Effector memory CD8-positive, alpha-beta T cell (primary cell): ENCODE data around the gene KRI1.
A peak's percentile ranks its signal among the peaks of the same experiment; 100 is the strongest.

Source experiments
- ATAC-seq: fragments of 150-1000 bp; cut with Tn5 transposase; replicated peaks from 2 replicates; pipeline ENCODE4 v1.10.0; 2021; ENCODE audit warnings: mild to moderate bottlenecking, moderate library complexity
- DNase-seq, 3 experiments: peaks; one replicate each; pipeline ENCODE4 v3.0.0; 2021
- H3K27ac Mint-ChIP-seq, 2 donors: one replicate each; pipeline ENCODE4 v1.8.0; 2022; ENCODE audit warnings: mild to moderate bottlenecking in 2 of 2, mixed read lengths in 2 of 2, moderate library complexity in 2 of 2
- H3K27me3 Mint-ChIP-seq, 2 donors: one replicate each; pipeline ENCODE4 v1.8.0; 2022; ENCODE audit warnings: mixed read lengths in 2 of 2
- H3K36me3 Mint-ChIP-seq: one replicate; pipeline ENCODE4 v1.8.0; 2022; ENCODE audit warnings: mild to moderate bottlenecking, moderate library complexity, mixed read lengths; ENCODE audit not compliant: insufficient read depth
- H3K4me1 Mint-ChIP-seq, 2 donors: one replicate each; pipeline ENCODE4 v1.8.0; 2022; ENCODE audit warnings: low read depth in 2 of 2, mixed read lengths in 2 of 2
- H3K4me3 Mint-ChIP-seq, 2 donors: one replicate each; pipeline ENCODE4 v1.8.0; 2022; ENCODE audit warnings: mild to moderate bottlenecking in 2 of 2, mixed read lengths in 2 of 2, moderate library complexity in 2 of 2
- H3K9me3 Mint-ChIP-seq, 2 donors: one replicate each; pipeline ENCODE4 v1.8.0; 2022; ENCODE audit warnings: mixed read lengths in 2 of 2

The KRI1 gene

DNA sequence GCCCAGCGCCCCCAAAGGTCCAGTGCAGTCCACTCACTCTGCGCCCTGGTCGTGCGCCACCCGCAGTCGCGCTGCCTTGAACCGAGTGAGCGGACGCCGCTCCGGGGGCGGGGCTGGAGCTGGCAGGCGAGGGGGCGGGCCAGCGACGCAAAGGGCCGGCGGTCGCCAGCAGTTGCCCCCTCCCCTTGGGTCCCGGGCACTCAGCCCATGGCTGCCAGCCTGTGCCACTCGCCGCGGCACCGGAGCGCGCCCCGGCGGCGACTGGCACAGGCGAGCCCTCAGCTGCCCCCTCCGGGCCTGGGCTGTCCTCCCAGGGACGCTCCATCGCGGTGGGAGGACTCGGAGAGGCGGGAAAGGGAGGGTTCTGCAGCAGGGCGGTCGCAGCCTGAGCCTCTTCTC, 48.5 kb downstream of the KRI1 start, which contains the start of gene S1PR5:
Gene S1PR5, minus strand, starts transcription at position 87 of the 399 bp plus-strand sequence. CDS start 2,436 bp downstream, outside the sequence.
- H3K36me3 Mint-ChIP-seq, result peaks cover 78% of the 10 kb centered on the region
- H3K27me3 Mint-ChIP-seq, result peaks cover 0 to 9% of the 10 kb centered on the region in 2 donors
- no peaks in the 10 kb centered on the region for H3K9me3 Mint-ChIP-seq
- DNase-seq (peak in 2 of 3 experiments; percentile 39 to 44), ATAC-seq (peak; percentile 9)
- peak within 1 kb of the TSS; percentile 97 to 98 for H3K4me3 Mint-ChIP-seq
- H3K4me1 Mint-ChIP-seq, result peaks cover 54 to 63% of the 10 kb centered on the region in 2 donors
- peak within 1 kb of the TSS; percentile 89 to 98 for H3K27ac Mint-ChIP-seq

DNA sequence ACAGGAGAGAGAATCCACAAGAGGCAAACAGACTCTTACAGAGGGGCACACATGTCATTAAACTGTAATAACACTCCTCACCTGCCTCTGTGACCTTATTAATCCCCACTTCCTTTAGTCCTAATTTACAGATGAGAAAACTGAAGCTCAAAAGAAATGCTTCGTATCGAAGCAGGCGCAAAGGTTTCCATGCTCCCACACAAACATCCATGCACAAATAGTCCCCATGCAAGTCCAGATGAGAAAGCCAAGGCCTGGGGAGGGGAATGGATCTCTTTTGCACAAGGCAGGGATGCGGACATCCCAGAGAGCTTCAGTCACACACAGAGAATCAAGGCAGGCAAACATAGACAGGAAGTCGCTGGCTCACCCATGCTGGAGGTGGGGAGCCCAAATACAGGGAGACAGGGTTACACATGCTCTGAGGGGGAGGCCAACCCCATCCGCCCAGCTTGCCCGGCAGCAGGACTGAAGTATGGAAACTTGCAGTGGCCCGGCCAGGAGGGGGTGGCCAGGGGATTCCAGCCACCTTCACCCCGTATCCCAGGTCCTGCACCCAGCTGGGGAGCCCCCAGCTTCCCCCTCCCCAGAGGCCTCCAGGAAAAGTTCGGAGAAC, 49.0 kb downstream of the KRI1 start:
- Mint-ChIP-seq H3K27ac (peak overlapping the region; percentile 89 to 91), H3K4me3 (peak overlapping the region; percentile 72 to 77), H3K4me1 (peaks cover 48 to 57% of the 10 kb centered on the region in 2 donors), H3K9me3 (no peaks in the 10 kb centered on the region), H3K36me3 (peaks cover 79% of the 10 kb centered on the region), H3K27me3 (peaks cover 0 to 9% of the 10 kb centered on the region in 2 donors)
- peak in 2 of 3 experiments; percentile 31 to 41 for DNase-seq
- peak; percentile 21 for ATAC-seq

DNA sequence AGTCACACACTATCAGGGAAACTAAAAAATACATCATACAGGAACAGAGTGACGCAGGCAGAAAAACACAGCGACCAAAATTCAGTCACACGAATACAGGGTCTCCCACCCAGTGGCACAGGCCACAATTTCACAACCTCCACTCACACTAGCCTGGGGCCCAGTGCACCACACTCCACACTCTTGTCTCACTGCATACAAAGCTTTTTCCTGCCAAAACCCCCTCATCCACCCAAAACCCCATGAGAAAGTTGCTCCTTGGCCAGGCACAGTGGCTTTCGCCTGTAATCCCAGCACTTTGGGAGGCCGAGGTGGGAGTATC, 49.8 kb downstream of the KRI1 start:
- peaks cover 0 to 9% of the 10 kb centered on the region in 2 donors for H3K27me3 Mint-ChIP-seq
- no peaks in the 10 kb centered on the region for H3K9me3 Mint-ChIP-seq
- H3K27ac Mint-ChIP-seq, result peak overlapping the region; percentile 89 to 91
- DNase-seq, result peak; percentile 71 to 76 (median 75)
- peaks cover 83% of the 10 kb centered on the region for H3K36me3 Mint-ChIP-seq
- H3K4me1 Mint-ChIP-seq, result peaks cover 47 to 56% of the 10 kb centered on the region in 2 donors
- ATAC-seq, result peak; percentile 74
- H3K4me3 Mint-ChIP-seq, result peak overlapping the region; percentile 72 to 77

DNA sequence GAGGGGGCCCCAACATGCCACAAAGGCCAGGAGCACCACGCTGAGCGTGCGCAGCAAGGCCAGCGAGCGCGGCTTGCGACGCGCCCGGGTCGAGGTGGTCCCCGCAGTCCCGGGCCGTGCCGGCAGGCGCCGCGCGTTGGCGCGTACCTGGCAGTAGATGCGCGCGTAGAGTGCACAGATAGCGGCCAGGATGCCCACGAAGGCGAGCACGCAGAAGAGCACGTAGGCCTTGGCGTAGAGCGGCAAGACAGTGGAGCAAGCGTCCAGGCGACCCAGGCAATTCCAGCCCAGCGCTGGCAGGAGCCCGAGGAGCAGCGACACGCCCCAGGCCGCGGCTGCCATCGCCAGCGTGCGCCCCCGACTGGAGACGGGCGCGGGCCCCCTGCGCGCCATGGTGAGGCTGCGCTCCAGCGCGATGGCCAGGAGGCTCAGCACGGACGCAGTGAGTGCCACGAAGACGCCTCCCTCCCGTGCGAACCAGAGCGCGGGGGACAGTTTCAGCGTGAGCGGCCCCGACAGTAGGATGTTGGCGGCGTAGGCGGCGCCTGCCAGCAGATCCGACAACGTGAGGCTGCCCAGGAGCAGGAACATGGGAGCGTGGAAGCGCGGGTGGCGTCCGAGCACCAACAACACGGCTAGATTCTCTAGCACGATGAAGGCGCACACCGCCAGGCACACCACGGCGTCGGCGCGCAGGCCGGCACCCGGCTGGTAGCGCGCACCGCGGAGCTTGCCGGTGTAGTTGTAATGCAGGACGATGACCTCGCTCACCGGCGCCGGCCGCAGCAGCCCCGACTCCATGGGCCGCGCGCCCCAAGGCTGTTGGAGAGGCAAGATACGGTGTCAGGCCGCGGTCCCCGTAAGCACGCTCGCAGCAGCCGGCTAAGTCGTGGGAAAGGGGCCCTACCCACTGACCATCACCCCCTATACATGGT, 51.3 kb downstream of the KRI1 start:
- H3K4me1 Mint-ChIP-seq, result peaks cover 46 to 48% of the 10 kb centered on the region in 2 donors
- H3K4me3 Mint-ChIP-seq, result peak overlapping the region; percentile 72 to 77
- DNase-seq (peak; percentile 55 to 65 (median 62)), ATAC-seq (peak; percentile 16)
- H3K27ac Mint-ChIP-seq, result peak overlapping the region; percentile 89 to 91
- peaks cover 0 to 9% of the 10 kb centered on the region in 2 donors for H3K27me3 Mint-ChIP-seq
- peaks cover 93% of the 10 kb centered on the region for H3K36me3 Mint-ChIP-seq
- no peaks in the 10 kb centered on the region for H3K9me3 Mint-ChIP-seq

DNA sequence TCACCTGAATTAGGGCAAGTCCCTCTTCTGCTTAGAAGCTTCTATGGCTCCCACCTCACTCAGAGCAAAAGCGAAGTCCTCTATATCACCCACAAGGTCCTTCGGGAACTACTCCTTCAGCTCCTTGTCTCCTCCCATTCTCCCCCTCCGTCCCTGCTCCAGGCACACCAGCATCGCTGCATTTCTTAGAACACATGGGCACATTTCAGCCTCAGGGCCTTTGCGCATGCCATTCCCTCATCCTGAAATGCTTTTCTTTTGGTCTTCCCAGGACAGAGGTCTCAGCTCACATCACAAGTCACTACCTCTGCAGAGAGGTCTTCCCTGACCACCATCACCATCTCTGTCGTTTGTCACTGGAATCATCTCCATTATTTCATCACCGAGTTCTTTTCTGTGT, 52.6 kb downstream of the KRI1 start:
- H3K27ac Mint-ChIP-seq, result peak overlapping the region; percentile 89 to 91
- peak overlapping the region; percentile 72 to 77 for H3K4me3 Mint-ChIP-seq
- H3K4me1 Mint-ChIP-seq, result peaks cover 40 to 44% of the 10 kb centered on the region in 2 donors
- peaks cover 0 to 9% of the 10 kb centered on the region in 2 donors for H3K27me3 Mint-ChIP-seq
- no peak for DNase-seq
- H3K36me3 Mint-ChIP-seq, result peaks cover 90% of the 10 kb centered on the region
- H3K9me3 Mint-ChIP-seq, result no peaks in the 10 kb centered on the region
- ATAC-seq, result no peak

DNA sequence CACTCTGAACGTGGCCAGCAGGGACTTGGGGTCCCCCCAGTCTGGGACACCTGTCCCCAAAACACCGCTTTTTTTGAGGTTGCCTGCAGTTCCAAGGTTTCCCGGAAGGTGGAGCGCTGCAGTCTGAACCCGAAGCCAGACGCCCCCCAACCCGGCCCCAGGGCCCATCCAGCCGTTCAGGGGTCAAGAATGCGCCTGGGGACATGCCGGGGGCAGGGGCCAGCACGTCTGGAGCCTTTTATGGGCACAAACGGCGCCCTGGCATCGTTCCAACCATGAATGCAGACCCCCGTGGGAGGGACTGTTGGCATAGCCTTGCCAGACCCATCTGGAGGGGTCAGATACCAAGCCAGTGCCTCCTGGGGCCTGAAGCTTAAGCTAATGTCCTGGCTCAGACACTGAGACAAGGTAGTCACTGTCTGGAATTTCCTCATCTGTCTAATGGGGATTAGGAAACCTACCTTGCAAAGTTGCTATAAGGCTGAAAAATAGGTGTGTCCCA, 55.5 kb downstream of the KRI1 start:
- peaks cover 0 to 9% of the 10 kb centered on the region in 2 donors for H3K27me3 Mint-ChIP-seq
- H3K4me1 Mint-ChIP-seq, result peaks cover 30 to 37% of the 10 kb centered on the region in 2 donors

DNA sequence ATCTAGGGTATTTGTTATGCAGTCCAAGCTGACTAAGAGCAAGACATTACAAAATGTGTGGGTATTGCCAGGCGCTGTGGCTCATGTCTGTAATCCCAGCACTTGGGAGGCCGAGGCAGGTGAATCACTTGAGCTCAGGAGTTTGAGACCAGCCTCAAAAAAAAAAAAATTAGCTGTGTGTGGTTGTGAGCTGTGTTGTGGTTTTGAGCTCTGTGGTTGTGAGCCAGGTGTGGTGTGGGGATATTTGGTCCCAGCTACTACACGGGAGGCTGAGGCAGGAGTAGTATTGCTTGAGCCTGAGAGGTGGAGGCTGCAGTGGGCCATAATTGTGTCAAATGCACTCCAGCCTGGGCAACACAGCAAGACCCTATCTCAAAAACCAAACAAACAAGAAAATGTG, 57.1 kb downstream of the KRI1 start:
- ATAC-seq, result peak; percentile 63
- Mint-ChIP-seq H3K9me3 (no peaks in the 10 kb centered on the region), H3K4me1 (peaks cover 23 to 34% of the 10 kb centered on the region in 2 donors), H3K27me3 (peaks cover 0 to 8% of the 10 kb centered on the region in 2 donors), H3K36me3 (peaks cover 51% of the 10 kb centered on the region), H3K27ac (peak overlapping the region in 1 of 2 donors; percentile 86), H3K4me3 (peak overlapping the region in 1 of 2 donors; percentile 70)
- DNase-seq, result no peak

More for the DNA sequence above, 55.5 kb downstream of the KRI1 start:
- peak overlapping the region; percentile 37 to 45 for H3K4me3 Mint-ChIP-seq
- H3K9me3 Mint-ChIP-seq, result no peaks in the 10 kb centered on the region
- H3K27ac Mint-ChIP-seq, result peak overlapping the region; percentile 49 to 70
- peaks cover 67% of the 10 kb centered on the region for H3K36me3 Mint-ChIP-seq
- DNase-seq (peak; percentile 55 to 76 (median 64)), ATAC-seq (peak; percentile 13)

DNA sequence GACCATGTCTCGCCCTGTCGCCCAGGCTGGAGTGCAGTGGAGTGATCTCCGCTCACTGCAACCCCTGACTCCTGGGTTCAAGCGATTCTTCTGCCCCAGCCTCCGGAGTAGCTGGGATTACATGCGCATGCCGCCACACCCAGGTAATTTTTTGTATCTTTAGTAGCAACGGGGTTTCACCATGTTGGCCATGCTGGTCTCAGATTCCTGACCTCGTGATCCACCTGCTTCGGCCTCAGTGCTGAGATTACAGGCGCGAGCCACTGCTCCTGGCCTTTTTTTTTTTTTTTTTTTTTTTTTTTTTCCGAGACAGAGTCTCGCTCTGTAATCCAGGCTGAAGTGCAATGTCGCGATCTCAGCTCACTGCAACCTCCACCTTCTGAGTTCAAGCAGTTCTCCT, 57.8 kb downstream of the KRI1 start:
- Mint-ChIP-seq H3K27ac (no peak overlapping the region), H3K27me3 (peaks cover 0 to 2% of the 10 kb centered on the region in 2 donors)
- ATAC-seq, result no peak

DNA sequence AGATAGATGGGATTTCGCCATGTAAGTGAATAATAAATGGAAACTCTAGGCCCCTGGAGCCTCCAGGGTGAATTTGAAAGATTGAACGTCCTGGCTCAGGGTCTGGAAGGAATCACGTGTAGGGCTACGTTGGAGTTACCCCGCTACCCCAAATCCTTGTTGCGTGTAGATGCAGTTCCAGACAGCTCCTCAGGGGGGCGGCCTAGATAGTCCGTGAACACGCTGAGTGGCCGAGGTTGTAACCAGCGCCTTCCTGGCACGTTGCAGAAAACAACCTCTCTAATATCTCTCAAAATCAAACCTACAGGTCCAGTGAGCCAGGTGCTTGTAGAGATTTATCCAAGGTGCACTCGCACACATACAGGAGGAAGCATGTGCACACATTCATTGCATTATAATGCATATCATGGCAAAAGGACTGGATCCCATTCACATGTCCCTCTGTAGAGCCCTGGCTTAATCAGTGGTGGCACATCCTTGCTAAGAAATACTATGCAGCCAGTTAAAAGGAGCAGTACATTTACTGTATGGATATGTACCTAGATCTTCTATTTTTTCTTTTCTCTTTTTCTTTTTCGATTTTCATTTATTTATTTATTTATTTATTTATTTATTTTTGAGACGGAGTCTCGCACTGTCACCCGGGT, 60.1 kb downstream of the KRI1 start:
- peak; percentile 37 for ATAC-seq
- Mint-ChIP-seq H3K4me3 (peak overlapping the region; percentile 10 to 32), H3K27ac (peak overlapping the region in 1 of 2 donors; percentile 38)

More for the DNA sequence above, 57.8 kb downstream of the KRI1 start:
- no peaks in the 10 kb centered on the region for H3K9me3 Mint-ChIP-seq
- H3K36me3 Mint-ChIP-seq, result peaks cover 47% of the 10 kb centered on the region
- peak overlapping the region in 1 of 2 donors; percentile 70 for H3K4me3 Mint-ChIP-seq
- peaks cover 22 to 30% of the 10 kb centered on the region in 2 donors for H3K4me1 Mint-ChIP-seq
- DNase-seq, result no peak

More for the DNA sequence above, 60.1 kb downstream of the KRI1 start:
- H3K9me3 Mint-ChIP-seq, result no peaks in the 10 kb centered on the region
- no peaks in the 10 kb centered on the region for H3K27me3 Mint-ChIP-seq
- H3K36me3 Mint-ChIP-seq, result peaks cover 27% of the 10 kb centered on the region
- peak; percentile 82 to 87 (median 86) for DNase-seq
- H3K4me1 Mint-ChIP-seq, result peaks cover 23 to 32% of the 10 kb centered on the region in 2 donors
